ENCODE measurements around the gene CORO1A. TPM values are rescaled to one million over a fixed set of nuclear protein-coding genes. Genes with fewer than 3 reads are reported as not detected.

CORO1A gene
- total RNA-seq, 1 donor from 2014 or later = 0.79 TPM

- Histone ChIP-seq H3K4me3 (ENCODE audit: low read depth, low read length) (no peak overlapping the region), H3K27me3 (ENCODE audit: control insufficient read depth, insufficient read depth, low read length) (no peaks in the 10 kb centered on the region), H3K36me3 (ENCODE audit: control insufficient read depth, insufficient read depth, low read length) (no peaks in the 10 kb centered on the region)
- no peak for DNase-seq (ENCODE audit: low read depth)
- TF ChIP-seq CTCF (IDR thresholded peaks at IDR 0.05; ENCODE audit: insufficient read depth, low read length, severe bottlenecking) = peak; percentile 13
- no peak for FAIRE-seq
These were observed 40.6 kb upstream of the CORO1A start for GRCh38 chr16:30142672-30143346.

GRCh38 chr16:30143347-30143702 lies 40.1 kb upstream of the CORO1A start:
- no peak for DNase-seq (ENCODE audit: low read depth)
- no peak for FAIRE-seq
- no peaks in the 10 kb centered on the region for H3K36me3 ChIP-seq (ENCODE audit: control insufficient read depth, insufficient read depth, low read length)
- no peaks in the 10 kb centered on the region for H3K27me3 ChIP-seq (ENCODE audit: control insufficient read depth, insufficient read depth, low read length)
- no peak overlapping the region for H3K4me3 ChIP-seq (ENCODE audit: low read depth, low read length)
- no peak for TF ChIP-seq CTCF (IDR thresholded peaks at IDR 0.05; ENCODE audit: insufficient read depth, low read length, severe bottlenecking)

DNA sequence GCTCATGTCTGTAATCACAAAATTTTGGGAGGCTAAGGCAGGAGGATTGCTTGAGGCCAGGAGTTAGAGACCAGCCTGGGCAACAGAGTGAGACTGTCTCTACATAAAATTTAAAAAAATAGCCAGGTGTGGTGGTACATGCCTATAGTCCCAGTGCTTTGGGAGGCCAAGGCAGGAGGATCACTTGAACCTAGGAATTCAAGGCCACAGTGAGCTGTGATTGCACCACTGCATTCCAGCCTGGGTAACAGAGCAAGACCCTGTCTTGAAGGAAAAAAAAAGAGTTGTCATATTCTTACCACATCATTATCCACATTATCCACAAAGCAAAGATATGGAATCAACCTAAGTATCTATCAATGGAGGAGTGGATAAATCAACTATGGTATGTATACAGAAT lies 39.4 kb upstream of the CORO1A start:
- no peaks in the 10 kb centered on the region for H3K36me3 ChIP-seq (ENCODE audit: control insufficient read depth, insufficient read depth, low read length)
- TF ChIP-seq CTCF (IDR thresholded peaks at IDR 0.05; ENCODE audit: insufficient read depth, low read length, severe bottlenecking) = no peak
- H3K27me3 ChIP-seq (ENCODE audit: control insufficient read depth, insufficient read depth, low read length) = no peaks in the 10 kb centered on the region
- DNase-seq (ENCODE audit: low read depth) = no peak
- no peak overlapping the region for H3K4me3 ChIP-seq (ENCODE audit: low read depth, low read length)
- no peak for FAIRE-seq

DNA sequence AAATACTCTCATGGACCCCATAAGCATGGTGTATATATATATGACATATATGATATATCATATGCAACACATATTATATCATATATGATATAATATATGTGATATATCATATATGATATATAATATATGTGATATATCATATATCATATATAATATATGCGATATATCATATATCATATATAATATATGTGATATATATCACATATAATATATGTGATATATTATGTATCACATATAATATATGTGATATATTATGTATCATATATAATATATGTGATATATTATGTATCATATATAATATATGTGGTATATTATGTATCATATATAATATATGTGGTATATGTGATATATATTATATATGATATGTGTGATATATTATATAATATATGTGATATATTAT lies 38.5 kb upstream of the CORO1A start:
- no peak for TF ChIP-seq CTCF (IDR thresholded peaks at IDR 0.05; ENCODE audit: insufficient read depth, low read length, severe bottlenecking)
- no peak for DNase-seq (ENCODE audit: low read depth)
- no peak for FAIRE-seq
- H3K36me3 ChIP-seq (ENCODE audit: control insufficient read depth, insufficient read depth, low read length) = no peaks in the 10 kb centered on the region
- H3K27me3 ChIP-seq (ENCODE audit: control insufficient read depth, insufficient read depth, low read length) = no peaks in the 10 kb centered on the region
- no peak overlapping the region for H3K4me3 ChIP-seq (ENCODE audit: low read depth, low read length)

DNA sequence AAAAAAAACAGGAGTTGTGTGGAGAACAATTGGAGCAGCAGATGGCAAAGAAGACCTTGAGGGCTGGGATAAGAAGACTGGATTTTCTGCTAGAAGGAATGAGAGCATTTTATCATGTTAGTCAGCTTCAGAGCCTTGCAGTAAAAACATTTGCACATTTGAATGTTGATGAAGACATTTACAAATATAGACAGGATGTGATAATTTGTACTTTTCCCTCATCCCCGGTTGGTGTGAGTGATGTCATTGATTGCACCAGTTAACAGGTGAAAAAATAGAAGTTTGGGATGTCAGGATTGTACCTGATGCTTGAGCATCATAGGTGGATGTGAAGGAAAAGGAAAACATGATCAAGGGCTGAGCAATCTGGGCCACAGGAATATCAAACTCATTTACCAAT lies 37.7 kb upstream of the CORO1A start:
- TF ChIP-seq CTCF (IDR thresholded peaks at IDR 0.05; ENCODE audit: insufficient read depth, low read length, severe bottlenecking) = no peak

More for the DNA sequence above, 37.7 kb upstream of the CORO1A start:
- DNase-seq (ENCODE audit: low read depth) = no peak
- Histone ChIP-seq H3K36me3 (ENCODE audit: control insufficient read depth, insufficient read depth, low read length) (no peaks in the 10 kb centered on the region), H3K4me3 (ENCODE audit: low read depth, low read length) (no peak overlapping the region), H3K27me3 (ENCODE audit: control insufficient read depth, insufficient read depth, low read length) (no peaks in the 10 kb centered on the region)
- no peak for FAIRE-seq

All from bronchial epithelial cell (primary cell).